ENCODE measurements around the gene FRMD4B.

FRMD4B gene

DNA sequence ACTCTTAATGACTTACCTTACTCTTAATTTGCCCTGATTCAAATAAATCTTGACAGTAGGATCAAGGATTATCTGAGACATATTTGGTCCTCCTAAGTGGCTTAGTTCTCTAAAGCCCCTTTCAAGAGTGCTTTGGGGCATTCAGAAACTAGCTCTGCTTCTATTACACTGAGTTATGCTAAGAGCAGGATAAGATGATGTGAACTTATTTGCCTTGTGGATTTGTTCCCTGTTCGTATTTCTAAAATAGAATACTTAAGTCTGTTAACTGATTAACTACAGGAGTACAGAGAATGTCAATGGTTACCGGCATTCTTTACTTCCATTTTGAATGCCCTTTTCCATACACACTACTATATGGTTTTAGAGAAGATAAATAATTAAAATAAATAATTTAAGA, 14.8 kb upstream of the FRMD4B start:
- no peaks in the 10 kb centered on the region for H3K27me3 ChIP-seq (ENCODE audit: control insufficient read depth, insufficient read depth, low read length)
- H3K9ac ChIP-seq (ENCODE audit: low read depth, low read length) = no peak overlapping the region
- H3K36me3 ChIP-seq (ENCODE audit: insufficient read depth, low read length) = no peaks in the 10 kb centered on the region
- H3K9me3 ChIP-seq (replicated peaks; ENCODE audit: low read length) = no peaks in the 10 kb centered on the region
- H3K4me1 ChIP-seq (ENCODE audit: control insufficient read depth, insufficient read depth, low read length) = no peaks in the 10 kb centered on the region
- no peak overlapping the region for H3K4me3 ChIP-seq (ENCODE audit: low read length)
- no peak overlapping the region for H3K4me2 ChIP-seq (ENCODE audit: low read length)

DNA sequence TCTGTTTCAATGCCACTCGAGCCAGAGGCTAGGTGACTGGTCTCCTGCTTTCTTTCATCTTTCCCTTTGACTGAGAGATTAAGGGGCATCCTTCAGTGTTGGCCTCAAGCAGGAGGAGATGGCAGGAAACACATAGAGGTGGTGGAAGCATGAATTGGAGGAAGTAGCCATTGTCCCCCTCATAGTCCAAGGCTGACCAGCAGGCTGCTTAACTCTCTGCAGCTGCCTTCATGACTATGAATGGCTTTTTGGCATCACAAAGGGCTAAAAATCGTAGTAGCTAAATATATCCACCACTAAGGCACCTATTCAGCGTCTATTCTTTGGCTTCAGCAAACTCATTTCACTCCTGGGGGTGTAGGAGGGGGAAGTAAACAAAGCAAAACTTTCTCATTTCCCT, 7.0 kb upstream of the FRMD4B start:
- no peak overlapping the region for H3K9ac ChIP-seq (ENCODE audit: low read depth, low read length)
- no peaks in the 10 kb centered on the region for H3K36me3 ChIP-seq (ENCODE audit: insufficient read depth, low read length)
- no peaks in the 10 kb centered on the region for H3K9me3 ChIP-seq (replicated peaks; ENCODE audit: low read length)
- H3K4me3 ChIP-seq (ENCODE audit: low read length) = no peak overlapping the region
- H3K4me1 ChIP-seq (ENCODE audit: control insufficient read depth, insufficient read depth, low read length) = no peaks in the 10 kb centered on the region
- no peak overlapping the region for H3K4me2 ChIP-seq (ENCODE audit: low read length)
- peaks cover 6% of the 10 kb centered on the region for H3K27me3 ChIP-seq (ENCODE audit: control insufficient read depth, insufficient read depth, low read length)

DNA sequence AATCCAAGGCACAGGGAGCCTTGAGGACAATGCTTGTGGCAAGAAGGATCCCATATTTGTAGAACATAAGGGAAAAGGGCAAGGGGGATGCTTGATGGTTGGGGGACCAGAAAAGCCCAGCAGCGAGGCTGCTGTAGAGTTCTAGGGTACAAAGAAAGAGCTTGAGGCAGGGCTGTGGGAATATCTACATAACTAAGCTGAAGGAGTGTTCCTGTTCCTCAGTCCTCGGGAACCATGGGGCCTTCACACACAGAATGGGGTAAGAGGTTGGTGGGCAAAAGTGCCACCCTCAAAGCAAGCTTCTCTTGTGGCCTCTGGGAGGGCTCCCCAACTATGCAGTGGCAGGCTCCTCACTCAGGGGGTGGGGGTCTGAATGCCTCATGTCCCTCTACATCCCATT, 6.5 kb upstream of the FRMD4B start:
- no peaks in the 10 kb centered on the region for H3K4me1 ChIP-seq (ENCODE audit: control insufficient read depth, insufficient read depth, low read length)
- H3K4me2 ChIP-seq (ENCODE audit: low read length) = no peak overlapping the region
- no peak overlapping the region for H3K9ac ChIP-seq (ENCODE audit: low read depth, low read length)
- H3K9me3 ChIP-seq (replicated peaks; ENCODE audit: low read length) = no peaks in the 10 kb centered on the region
- H3K36me3 ChIP-seq (ENCODE audit: insufficient read depth, low read length) = no peaks in the 10 kb centered on the region
- H3K4me3 ChIP-seq (ENCODE audit: low read length) = no peak overlapping the region
- H3K27me3 ChIP-seq (ENCODE audit: control insufficient read depth, insufficient read depth, low read length) = peaks cover 7% of the 10 kb centered on the region

DNA sequence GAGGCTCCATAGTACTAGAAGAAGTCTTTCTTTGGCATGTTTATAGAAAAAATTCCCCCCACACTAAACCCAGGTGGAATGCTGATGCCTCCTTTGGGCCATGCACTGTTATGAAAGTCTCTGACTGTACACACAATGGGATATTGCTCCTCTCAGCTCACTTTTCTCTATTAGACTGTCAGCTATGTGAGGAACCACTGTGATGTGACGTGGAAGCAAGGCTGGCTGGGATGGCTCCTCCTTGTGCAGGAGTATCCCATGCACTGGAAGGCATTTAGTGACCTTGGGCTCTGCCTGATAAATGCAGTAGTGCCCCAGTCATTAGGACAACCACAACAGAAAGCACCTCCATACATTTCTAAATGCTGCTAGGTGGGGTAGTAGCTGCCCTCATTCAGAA, 5.7 kb upstream of the FRMD4B start:
- Histone ChIP-seq H3K9me3 (replicated peaks; ENCODE audit: low read length) (no peaks in the 10 kb centered on the region), H3K36me3 (ENCODE audit: insufficient read depth, low read length) (no peaks in the 10 kb centered on the region), H3K27me3 (ENCODE audit: control insufficient read depth, insufficient read depth, low read length) (peaks cover 8% of the 10 kb centered on the region), H3K4me1 (ENCODE audit: control insufficient read depth, insufficient read depth, low read length) (peaks cover 3% of the 10 kb centered on the region), H3K4me3 (ENCODE audit: low read length) (no peak overlapping the region), H3K9ac (ENCODE audit: low read depth, low read length) (no peak overlapping the region), H3K4me2 (ENCODE audit: low read length) (no peak overlapping the region)

GRCh38 chr3:69390771-69391170, 4.9 kb upstream of the FRMD4B start:
- no peak overlapping the region for H3K9ac ChIP-seq (ENCODE audit: low read depth, low read length)
- no peaks in the 10 kb centered on the region for H3K36me3 ChIP-seq (ENCODE audit: insufficient read depth, low read length)
- no peak overlapping the region for H3K4me3 ChIP-seq (ENCODE audit: low read length)
- peaks cover 7% of the 10 kb centered on the region for H3K4me1 ChIP-seq (ENCODE audit: control insufficient read depth, insufficient read depth, low read length)
- H3K4me2 ChIP-seq (ENCODE audit: low read length) = no peak overlapping the region
- H3K27me3 ChIP-seq (ENCODE audit: control insufficient read depth, insufficient read depth, low read length) = peaks cover 10% of the 10 kb centered on the region
- no peaks in the 10 kb centered on the region for H3K9me3 ChIP-seq (replicated peaks; ENCODE audit: low read length)

GRCh38 chr3:69389520-69390248, 3.8 kb upstream of the FRMD4B start:
- Histone ChIP-seq H3K36me3 (ENCODE audit: insufficient read depth, low read length) (no peaks in the 10 kb centered on the region), H3K9ac (ENCODE audit: low read depth, low read length) (no peak overlapping the region), H3K4me1 (ENCODE audit: control insufficient read depth, insufficient read depth, low read length) (peaks cover 14% of the 10 kb centered on the region), H3K4me3 (ENCODE audit: low read length) (no peak overlapping the region), H3K4me2 (ENCODE audit: low read length) (no peak overlapping the region), H3K9me3 (replicated peaks; ENCODE audit: low read length) (no peaks in the 10 kb centered on the region), H3K27me3 (ENCODE audit: control insufficient read depth, insufficient read depth, low read length) (peaks cover 10% of the 10 kb centered on the region)

- Histone ChIP-seq H3K4me1 (ENCODE audit: control insufficient read depth, insufficient read depth, low read length) (peaks cover 14% of the 10 kb centered on the region), H3K9me3 (replicated peaks; ENCODE audit: low read length) (no peaks in the 10 kb centered on the region), H3K9ac (ENCODE audit: low read depth, low read length) (no peak overlapping the region), H3K4me3 (ENCODE audit: low read length) (no peak overlapping the region), H3K4me2 (ENCODE audit: low read length) (no peak overlapping the region), H3K36me3 (ENCODE audit: insufficient read depth, low read length) (no peaks in the 10 kb centered on the region), H3K27me3 (ENCODE audit: control insufficient read depth, insufficient read depth, low read length) (peaks cover 10% of the 10 kb centered on the region)
Observed at GRCh38 chr3:69388241-69388640, 2.4 kb upstream of the FRMD4B start.

GRCh38 chr3:69386556-69387385, 883 bp upstream of the FRMD4B start:
- Histone ChIP-seq H3K4me3 (ENCODE audit: low read length) (peak overlapping the region; percentile 84), H3K9ac (ENCODE audit: low read depth, low read length) (peak overlapping the region; percentile 71), H3K36me3 (ENCODE audit: insufficient read depth, low read length) (no peaks in the 10 kb centered on the region), H3K27me3 (ENCODE audit: control insufficient read depth, insufficient read depth, low read length) (peaks cover 10% of the 10 kb centered on the region), H3K9me3 (replicated peaks; ENCODE audit: low read length) (no peaks in the 10 kb centered on the region), H3K4me2 (ENCODE audit: low read length) (peak overlapping the region; percentile 97), H3K4me1 (ENCODE audit: control insufficient read depth, insufficient read depth, low read length) (peaks cover 14% of the 10 kb centered on the region)

DNA sequence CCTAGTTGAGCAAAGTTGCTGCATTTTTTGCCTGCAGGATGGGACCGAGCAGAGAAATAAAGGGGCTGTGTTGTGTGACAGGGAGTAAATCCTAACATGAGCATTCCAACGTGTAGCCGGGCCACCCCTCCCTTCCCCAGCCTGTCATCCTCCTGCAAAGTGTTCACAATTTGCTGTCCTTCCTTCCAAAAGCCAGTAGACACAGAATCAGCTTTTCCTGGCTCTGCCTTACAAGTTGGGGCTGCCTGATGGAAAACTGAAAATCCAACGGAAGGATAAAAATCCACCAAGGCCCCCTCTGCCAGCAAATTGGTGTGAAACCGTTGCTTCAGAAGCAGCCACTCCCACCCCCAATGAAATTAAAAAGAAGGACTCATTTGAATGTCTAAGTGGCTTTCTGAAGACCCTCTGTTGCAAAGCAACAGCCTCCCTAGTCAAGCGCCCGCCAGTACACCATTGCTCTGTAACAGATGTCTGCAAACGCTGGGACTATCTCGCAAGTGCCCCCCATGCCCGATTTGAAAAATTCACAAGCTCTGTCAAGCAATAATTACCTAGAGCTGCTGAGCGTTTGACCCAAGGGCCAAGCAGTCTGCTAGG, 665 bp downstream of the FRMD4B start:
- H3K27me3 ChIP-seq (ENCODE audit: control insufficient read depth, insufficient read depth, low read length) = peaks cover 10% of the 10 kb centered on the region
- peak overlapping the region; percentile 71 for H3K9ac ChIP-seq (ENCODE audit: low read depth, low read length)
- H3K9me3 ChIP-seq (replicated peaks; ENCODE audit: low read length) = no peaks in the 10 kb centered on the region
- peak overlapping the region; percentile 84 for H3K4me3 ChIP-seq (ENCODE audit: low read length)
- peaks cover 14% of the 10 kb centered on the region for H3K4me1 ChIP-seq (ENCODE audit: control insufficient read depth, insufficient read depth, low read length)
- no peaks in the 10 kb centered on the region for H3K36me3 ChIP-seq (ENCODE audit: insufficient read depth, low read length)
- H3K4me2 ChIP-seq (ENCODE audit: low read length) = peak overlapping the region; percentile 97

GRCh38 chr3:69384326-69384725, 1.6 kb downstream of the FRMD4B start:
- Histone ChIP-seq H3K9me3 (replicated peaks; ENCODE audit: low read length) (no peaks in the 10 kb centered on the region), H3K4me3 (ENCODE audit: low read length) (peak overlapping the region; percentile 84), H3K4me1 (ENCODE audit: control insufficient read depth, insufficient read depth, low read length) (peaks cover 14% of the 10 kb centered on the region)

GRCh38 chr3:69379661-69380060, 6.2 kb downstream of the FRMD4B start:
- Histone ChIP-seq H3K9ac (ENCODE audit: low read depth, low read length) (no peak overlapping the region), H3K4me1 (ENCODE audit: control insufficient read depth, insufficient read depth, low read length) (peaks cover 8% of the 10 kb centered on the region), H3K4me2 (ENCODE audit: low read length) (no peak overlapping the region), H3K9me3 (replicated peaks; ENCODE audit: low read length) (no peaks in the 10 kb centered on the region), H3K27me3 (ENCODE audit: control insufficient read depth, insufficient read depth, low read length) (no peaks in the 10 kb centered on the region), H3K36me3 (ENCODE audit: insufficient read depth, low read length) (no peaks in the 10 kb centered on the region), H3K4me3 (ENCODE audit: low read length) (no peak overlapping the region)

More at GRCh38 chr3:69384326-69384725, 1.6 kb downstream of the FRMD4B start:
- Histone ChIP-seq H3K9ac (ENCODE audit: low read depth, low read length) (peak overlapping the region; percentile 71), H3K27me3 (ENCODE audit: control insufficient read depth, insufficient read depth, low read length) (peaks cover 10% of the 10 kb centered on the region), H3K4me2 (ENCODE audit: low read length) (peak overlapping the region; percentile 97), H3K36me3 (ENCODE audit: insufficient read depth, low read length) (no peaks in the 10 kb centered on the region)
